HG03280 (cell line): ENCODE results near the gene BORCS6.
"Not testable (repeated sequence)": the region's sequence is repeated elsewhere in the genome, so short reads cannot be mapped to it uniquely, and the experiment has no call there.

ENCODE experiments used
- ATAC-seq: cut with Tn5 transposase; IDR thresholded peaks from one replicate; pipeline ENCODE4 v1.9.1; 2021; ENCODE audit warnings: mild to moderate bottlenecking, moderate library complexity; ENCODE audit not compliant: unreplicated experiment

Gene BORCS6

GRCh38 chr17:8175795-8176196 is 14.2 kb downstream of the BORCS6 start:
- ATAC-seq = no peak

- no peak for ATAC-seq
These were observed 16.1 kb downstream of the BORCS6 start for GRCh38 chr17:8173871-8174322.

- ATAC-seq = peak; percentile 78
These were observed 16.7 kb downstream of the BORCS6 start for GRCh38 chr17:8173056-8173870.

GRCh38 chr17:8170186-8170585 is 19.8 kb downstream of the BORCS6 start:
- not testable (repeated sequence) for ATAC-seq

GRCh38 chr17:8167526-8167925 is 22.5 kb downstream of the BORCS6 start:
- no peak for ATAC-seq

- ATAC-seq = no peak
These were observed 23.2 kb downstream of the BORCS6 start for GRCh38 chr17:8166731-8167130.

GRCh38 chr17:8164815-8165131 is 25.2 kb downstream of the BORCS6 start:
- ATAC-seq = no peak

- no peak for ATAC-seq
These were observed 25.8 kb downstream of the BORCS6 start for GRCh38 chr17:8163978-8164814.

GRCh38 chr17:8162997-8163977 is 26.7 kb downstream of the BORCS6 start:
- ATAC-seq = no peak

GRCh38 chr17:8162233-8162996 is 27.6 kb downstream of the BORCS6 start, which contains the start of gene VAMP2:
VAMP2 (minus strand) TSS chr17:8162948; CDS start chr17:8162879, 69 bp downstream.
- no peak for ATAC-seq

GRCh38 chr17:8161289-8162232 is 28.4 kb downstream of the BORCS6 start:
- no peak for ATAC-seq

GRCh38 chr17:8160741-8161221 is 29.2 kb downstream of the BORCS6 start:
- ATAC-seq = no peak

- no peak for ATAC-seq
These were observed 29.8 kb downstream of the BORCS6 start for GRCh38 chr17:8160224-8160577.

- no peak for ATAC-seq
These were observed 30.3 kb downstream of the BORCS6 start for GRCh38 chr17:8159459-8160223.

- ATAC-seq = no peak
These were observed 31.0 kb downstream of the BORCS6 start for GRCh38 chr17:8159032-8159400.

- no peak for ATAC-seq
These were observed 31.5 kb downstream of the BORCS6 start for GRCh38 chr17:8158267-8159031.

- ATAC-seq = peak; percentile 80
These were observed 33.6 kb downstream of the BORCS6 start for GRCh38 chr17:8156246-8156992.
